HepG2 (cell line): ENCODE results near the gene UBE2S. TPM values are rescaled to one million over a fixed set of nuclear protein-coding genes. Genes with fewer than 3 reads are reported as not detected.
A peak's percentile ranks its signal among the peaks of the same experiment; 100 is the strongest.

Experiments used
- ELK4 ChIP-seq: sonication (generic); formaldehyde crosslinking; IDR thresholded peaks from 2 replicates; pipeline ENCODE4 v1.9.0; 2021; ENCODE audit warnings: missing genetic modification reagents, borderline replicate concordance
- GABPA ChIP-seq, 2 experiments: IDR thresholded peaks; 2 replicates each; pipeline ENCODE4 v1.6.1; 2011 to 2016; ENCODE audit warnings: low read depth in 2 of 2, low read length in 1 of 2, missing biosample characterization in 1 of 2, missing genetic modification characterization in 1 of 2
- MXI1 ChIP-seq: IDR thresholded peaks from 3 replicates; pipeline ENCODE4 v1.6.1; 2012; ENCODE audit warnings: low read depth, low read length, inconsistent platforms, borderline replicate concordance
- NFYC ChIP-seq: IDR thresholded peaks from 2 replicates; pipeline ENCODE4 v1.6.1; 2016; ENCODE audit warnings: missing genetic modification reagents, missing compliant biosample characterization
- PAX8 ChIP-seq: sonication (generic); formaldehyde crosslinking; IDR thresholded peaks from 2 replicates; pipeline ENCODE4 v1.8.0; 2022; ENCODE audit warnings: mild to moderate bottlenecking, missing genetic modification reagents, borderline replicate concordance
- PITX1 ChIP-seq: sonication (generic); formaldehyde crosslinking; IDR thresholded peaks from 2 replicates; pipeline ENCODE4 v1.5.1; 2020; ENCODE audit warnings: mild to moderate bottlenecking, missing genetic modification reagents
- PRDM15 ChIP-seq: sonication (generic); formaldehyde crosslinking; IDR thresholded peaks from 2 replicates; pipeline ENCODE4 v1.4.0; 2020; ENCODE audit warnings: missing genetic modification reagents
- SMAD3 ChIP-seq: sonication (generic); formaldehyde crosslinking; IDR thresholded peaks from 2 replicates; pipeline ENCODE4 v1.4.0; 2020; ENCODE audit warnings: missing genetic modification reagents
- ZFP36L1 ChIP-seq: sonication (generic); formaldehyde crosslinking; IDR thresholded peaks from 2 replicates; pipeline ENCODE4 v1.8.0; 2022; ENCODE audit warnings: mild to moderate bottlenecking, missing genetic modification reagents, moderate library complexity
- ZNF550 ChIP-seq: sonication (generic); formaldehyde crosslinking; IDR thresholded peaks from 2 replicates; pipeline ENCODE4 v1.4.0; 2020; ENCODE audit warnings: mild to moderate bottlenecking, missing genetic modification reagents, borderline replicate concordance
- ZNF770 ChIP-seq: sonication (generic); formaldehyde crosslinking; IDR thresholded peaks from 2 replicates; pipeline ENCODE4 v1.5.0; 2020; ENCODE audit warnings: mild to moderate bottlenecking, missing genetic modification reagents
- polyA plus RNA-seq, 8 experiments: library from polyadenylated mRNA; depleted of rRNA in 3 of 8; stranded (reverse) in 7 of 8; unstranded in 1 of 8; fragments of >200 nt; fragmentation: Illumina TruSeq in 4 of 8; extraction: Trizol in 4 of 8; gene quantifications; 2 replicates each; pipeline versions ENCODE4 v1.2.1 to v1.2.3, GENCODE V29; 2011 to 2016; ENCODE audit warnings: low read depth in 4 of 8, missing spikeins in 1 of 8, mixed read lengths in 1 of 8; ENCODE audit not compliant: insufficient read depth in 1 of 8
- total RNA-seq, 5 experiments: library from RNA; depleted of rRNA; stranded (reverse); fragments of >200 nt; fragmentation: Illumina TruSeq; extraction: Trizol; gene quantifications; 2 replicates each; pipeline ENCODE4 v1.2.3, GENCODE V29; 2016; ENCODE audit warnings: low read depth in 1 of 5
- TF ChIP-seq, protein P1 (sequence below): sonication (generic); formaldehyde crosslinking; IDR thresholded peaks from 2 replicates; pipeline ENCODE4 v1.4.0; 2020; ENCODE audit warnings: missing genetic modification reagents
- TF ChIP-seq, protein P2 (sequence below): sonication (generic); formaldehyde crosslinking; IDR thresholded peaks from 2 replicates; pipeline ENCODE4 v1.5.1; 2020; ENCODE audit warnings: mild to moderate bottlenecking, missing genetic modification reagents, borderline replicate concordance
- TF ChIP-seq, protein P3 (sequence below): sonication (generic); formaldehyde crosslinking; IDR thresholded peaks from 2 replicates; pipeline ENCODE4 v1.8.0; 2023; ENCODE audit warnings: mild to moderate bottlenecking, missing genetic modification reagents

The UBE2S gene
- total and polyA plus RNA-seq, 2 of the 13 experiments (the other 11 are each of a cell fraction or from before 2014, with no cell fraction given): 32.2 to 39.3 TPM

GRCh38 chr19:55407800-55408532 lies 378 bp upstream of the UBE2S start (continued):
- TF ChIP-seq ZNF770 (CRISPR knock-in tag) (no peak), ZFP36L1 (CRISPR knock-in tag) (no peak; the same call in 1 of the 2 replicates), GABPA (IDR thresholded peaks at IDR 0.05; ENCODE audit: low read depth, low read length) (no peak), GABPA (CRISPR knock-in tag; IDR thresholded peaks at IDR 0.05; ENCODE audit: low read depth) (peak; percentile 14; the same call in 1 of the 2 replicates), SMAD3 (CRISPR knock-in tag) (0 out of 2 replicates have a peak, but pooled peaks have one; percentile 42), NFYC (peak; percentile 82), MXI1 (no peak; the same call in 2 of the 3 replicates), PAX8 (CRISPR knock-in tag) (no peak; the same call in 1 of the 2 replicates), ZNF550 (CRISPR knock-in tag) (no peak), ELK4 (CRISPR knock-in tag) (no peak), PITX1 (CRISPR knock-in tag) (no peak), PRDM15 (CRISPR knock-in tag) (no peak)
- TF ChIP-seq, protein P1, sequence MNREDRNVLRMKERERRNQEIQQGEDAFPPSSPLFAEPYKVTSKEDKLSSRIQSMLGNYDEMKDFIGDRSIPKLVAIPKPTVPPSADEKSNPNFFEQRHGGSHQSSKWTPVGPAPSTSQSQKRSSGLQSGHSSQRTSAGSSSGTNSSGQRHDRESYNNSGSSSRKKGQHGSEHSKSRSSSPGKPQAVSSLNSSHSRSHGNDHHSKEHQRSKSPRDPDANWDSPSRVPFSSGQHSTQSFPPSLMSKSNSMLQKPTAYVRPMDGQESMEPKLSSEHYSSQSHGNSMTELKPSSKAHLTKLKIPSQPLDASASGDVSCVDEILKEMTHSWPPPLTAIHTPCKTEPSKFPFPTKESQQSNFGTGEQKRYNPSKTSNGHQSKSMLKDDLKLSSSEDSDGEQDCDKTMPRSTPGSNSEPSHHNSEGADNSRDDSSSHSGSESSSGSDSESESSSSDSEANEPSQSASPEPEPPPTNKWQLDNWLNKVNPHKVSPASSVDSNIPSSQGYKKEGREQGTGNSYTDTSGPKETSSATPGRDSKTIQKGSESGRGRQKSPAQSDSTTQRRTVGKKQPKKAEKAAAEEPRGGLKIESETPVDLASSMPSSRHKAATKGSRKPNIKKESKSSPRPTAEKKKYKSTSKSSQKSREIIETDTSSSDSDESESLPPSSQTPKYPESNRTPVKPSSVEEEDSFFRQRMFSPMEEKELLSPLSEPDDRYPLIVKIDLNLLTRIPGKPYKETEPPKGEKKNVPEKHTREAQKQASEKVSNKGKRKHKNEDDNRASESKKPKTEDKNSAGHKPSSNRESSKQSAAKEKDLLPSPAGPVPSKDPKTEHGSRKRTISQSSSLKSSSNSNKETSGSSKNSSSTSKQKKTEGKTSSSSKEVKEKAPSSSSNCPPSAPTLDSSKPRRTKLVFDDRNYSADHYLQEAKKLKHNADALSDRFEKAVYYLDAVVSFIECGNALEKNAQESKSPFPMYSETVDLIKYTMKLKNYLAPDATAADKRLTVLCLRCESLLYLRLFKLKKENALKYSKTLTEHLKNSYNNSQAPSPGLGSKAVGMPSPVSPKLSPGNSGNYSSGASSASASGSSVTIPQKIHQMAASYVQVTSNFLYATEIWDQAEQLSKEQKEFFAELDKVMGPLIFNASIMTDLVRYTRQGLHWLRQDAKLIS (CRISPR knock-in tag): no peak
- TF ChIP-seq, protein P2, sequence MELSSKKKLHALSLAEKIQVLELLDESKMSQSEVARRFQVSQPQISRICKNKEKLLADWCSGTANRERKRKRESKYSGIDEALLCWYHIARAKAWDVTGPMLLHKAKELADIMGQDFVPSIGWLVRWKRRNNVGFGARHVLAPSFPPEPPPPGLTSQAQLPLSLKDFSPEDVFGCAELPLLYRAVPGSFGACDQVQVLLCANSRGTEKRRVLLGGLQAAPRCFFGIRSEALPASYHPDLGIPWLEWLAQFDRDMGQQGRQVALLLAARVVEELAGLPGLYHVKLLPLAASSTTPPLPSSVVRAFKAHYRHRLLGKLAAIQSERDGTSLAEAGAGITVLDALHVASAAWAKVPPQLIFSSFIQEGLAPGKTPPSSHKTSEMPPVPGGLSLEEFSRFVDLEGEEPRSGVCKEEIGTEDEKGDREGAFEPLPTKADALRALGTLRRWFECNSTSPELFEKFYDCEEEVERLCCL (CRISPR knock-in tag): no peak
- TF ChIP-seq, protein P3, sequence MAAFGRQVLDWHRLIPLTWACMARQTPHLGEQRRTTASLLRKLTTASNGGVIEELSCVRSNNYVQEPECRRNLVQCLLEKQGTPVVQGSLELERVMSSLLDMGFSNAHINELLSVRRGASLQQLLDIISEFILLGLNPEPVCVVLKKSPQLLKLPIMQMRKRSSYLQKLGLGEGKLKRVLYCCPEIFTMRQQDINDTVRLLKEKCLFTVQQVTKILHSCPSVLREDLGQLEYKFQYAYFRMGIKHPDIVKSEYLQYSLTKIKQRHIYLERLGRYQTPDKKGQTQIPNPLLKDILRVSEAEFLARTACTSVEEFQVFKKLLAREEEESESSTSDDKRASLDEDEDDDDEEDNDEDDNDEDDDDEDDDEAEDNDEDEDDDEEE (CRISPR knock-in tag): no peak
